ENCODE results near the gene RNLS.
"Not testable (repeated sequence)": the region's sequence is repeated elsewhere in the genome, so short reads cannot be mapped to it uniquely, and the experiment has no call there.

DNA sequence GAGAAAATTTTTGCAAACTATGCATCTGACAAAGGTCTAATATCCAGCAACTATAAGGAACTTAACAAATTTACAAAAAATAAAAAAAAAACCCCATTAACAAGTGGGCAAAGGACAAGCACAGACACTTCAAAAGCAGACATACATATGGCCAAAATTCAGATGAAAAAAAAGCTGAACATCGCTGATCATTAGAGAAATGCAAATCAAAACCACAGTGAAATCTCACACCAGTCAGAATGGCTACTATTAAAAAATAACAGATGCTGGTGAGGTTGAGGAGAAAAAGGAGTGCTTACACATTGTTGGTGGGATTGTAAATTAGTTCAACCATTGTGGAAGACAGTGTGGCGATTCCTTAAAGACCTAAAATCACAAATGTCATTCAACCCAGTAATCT, 274.8 kb downstream of the RNLS start:
- TF ChIP-seq, protein P1, sequence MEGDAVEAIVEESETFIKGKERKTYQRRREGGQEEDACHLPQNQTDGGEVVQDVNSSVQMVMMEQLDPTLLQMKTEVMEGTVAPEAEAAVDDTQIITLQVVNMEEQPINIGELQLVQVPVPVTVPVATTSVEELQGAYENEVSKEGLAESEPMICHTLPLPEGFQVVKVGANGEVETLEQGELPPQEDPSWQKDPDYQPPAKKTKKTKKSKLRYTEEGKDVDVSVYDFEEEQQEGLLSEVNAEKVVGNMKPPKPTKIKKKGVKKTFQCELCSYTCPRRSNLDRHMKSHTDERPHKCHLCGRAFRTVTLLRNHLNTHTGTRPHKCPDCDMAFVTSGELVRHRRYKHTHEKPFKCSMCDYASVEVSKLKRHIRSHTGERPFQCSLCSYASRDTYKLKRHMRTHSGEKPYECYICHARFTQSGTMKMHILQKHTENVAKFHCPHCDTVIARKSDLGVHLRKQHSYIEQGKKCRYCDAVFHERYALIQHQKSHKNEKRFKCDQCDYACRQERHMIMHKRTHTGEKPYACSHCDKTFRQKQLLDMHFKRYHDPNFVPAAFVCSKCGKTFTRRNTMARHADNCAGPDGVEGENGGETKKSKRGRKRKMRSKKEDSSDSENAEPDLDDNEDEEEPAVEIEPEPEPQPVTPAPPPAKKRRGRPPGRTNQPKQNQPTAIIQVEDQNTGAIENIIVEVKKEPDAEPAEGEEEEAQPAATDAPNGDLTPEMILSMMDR (IDR thresholded peaks at IDR 0.05) = not testable (repeated sequence)
- not testable (repeated sequence) for TF ChIP-seq POLR2A (IDR thresholded peaks at IDR 0.05)

Measured in testis (tissue), 2 donors.